Measurements from ENCODE around the gene PET100.

PET100 gene

DNA sequence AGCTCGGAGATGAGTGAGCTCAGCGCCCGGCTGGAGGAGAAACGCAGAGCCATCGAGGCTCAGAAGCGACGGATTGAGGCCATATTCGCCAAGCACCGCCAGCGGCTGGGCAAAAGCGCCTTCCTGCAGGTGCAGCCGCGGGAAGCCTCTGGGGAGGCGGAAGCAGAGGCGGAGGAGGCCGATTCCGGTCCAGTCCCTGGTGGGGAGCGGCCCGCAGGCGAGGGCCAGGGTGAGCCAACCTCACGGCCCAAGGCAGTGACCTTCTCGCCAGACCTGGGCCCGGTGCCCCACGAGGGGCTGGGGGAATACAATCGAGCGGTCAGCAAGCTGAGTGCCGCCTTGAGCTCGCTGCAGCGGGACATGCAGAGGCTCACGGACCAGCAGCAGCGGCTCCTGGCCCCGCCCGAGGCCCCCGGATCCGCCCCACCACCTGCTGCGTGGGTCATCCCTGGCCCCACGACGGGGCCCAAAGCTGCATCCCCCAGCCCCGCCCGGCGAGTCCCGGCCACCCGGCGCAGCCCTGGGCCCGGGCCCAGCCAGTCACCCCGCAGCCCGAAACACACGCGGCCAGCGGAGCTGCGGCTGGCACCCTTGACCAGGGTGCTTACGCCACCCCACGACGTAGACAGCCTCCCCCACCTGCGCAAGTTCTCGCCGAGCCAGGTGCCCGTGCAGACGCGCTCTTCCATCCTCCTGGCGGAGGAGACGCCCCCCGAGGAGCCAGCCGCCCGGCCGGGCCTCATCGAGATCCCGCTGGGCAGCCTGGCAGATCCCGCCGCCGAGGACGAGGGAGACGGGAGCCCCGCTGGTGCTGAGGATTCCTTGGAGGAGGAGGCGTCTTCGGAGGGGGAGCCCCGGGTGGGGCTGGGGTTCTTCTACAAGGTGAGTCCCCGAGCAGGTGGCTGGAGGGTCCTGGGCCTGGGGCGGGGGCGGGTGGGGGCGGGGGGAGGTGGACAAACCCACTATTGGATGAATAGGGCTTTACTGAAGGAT is 17.0 kb upstream of the PET100 start:
- no peak for DNase-seq

DNA sequence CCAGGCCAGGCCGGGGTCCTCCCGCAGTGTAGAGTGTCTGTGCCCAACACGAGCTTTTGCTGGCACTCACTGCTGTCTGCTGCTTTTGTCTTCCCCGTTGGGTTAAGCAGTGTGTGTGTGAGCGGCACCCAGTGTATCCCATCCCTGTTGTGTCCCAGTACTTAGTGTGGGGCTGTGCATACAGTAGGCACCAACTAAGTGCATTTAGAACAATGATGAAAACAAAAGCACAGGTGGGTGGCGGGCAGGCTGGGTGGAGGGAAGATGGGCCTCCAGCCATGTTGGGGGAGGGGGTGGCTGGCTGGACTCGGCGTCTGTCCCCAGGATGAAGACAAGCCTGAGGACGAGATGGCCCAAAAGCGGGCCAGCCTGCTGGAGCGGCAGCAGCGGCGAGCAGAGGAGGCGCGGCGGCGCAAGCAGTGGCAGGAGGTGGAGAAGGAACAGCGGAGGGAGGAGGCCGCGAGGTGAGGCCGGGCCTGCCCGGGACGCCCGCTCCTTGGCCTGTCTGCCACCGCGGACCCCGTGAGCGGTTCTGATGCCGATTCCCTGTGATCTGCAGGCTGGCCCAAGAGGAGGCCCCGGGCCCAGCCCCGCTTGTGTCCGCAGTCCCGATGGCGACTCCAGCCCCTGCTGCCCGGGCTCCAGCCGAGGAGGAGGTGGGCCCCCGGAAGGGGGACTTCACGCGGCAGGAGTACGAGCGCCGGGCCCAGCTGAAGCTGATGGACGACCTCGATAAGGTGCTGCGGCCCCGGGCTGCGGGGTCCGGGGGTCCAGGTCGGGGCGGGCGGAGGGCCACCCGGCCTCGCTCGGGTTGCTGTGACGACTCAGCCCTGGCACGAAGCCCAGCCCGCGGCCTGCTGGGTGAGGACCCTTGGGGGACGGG is 14.5 kb upstream of the PET100 start:
- no peak for DNase-seq

DNA sequence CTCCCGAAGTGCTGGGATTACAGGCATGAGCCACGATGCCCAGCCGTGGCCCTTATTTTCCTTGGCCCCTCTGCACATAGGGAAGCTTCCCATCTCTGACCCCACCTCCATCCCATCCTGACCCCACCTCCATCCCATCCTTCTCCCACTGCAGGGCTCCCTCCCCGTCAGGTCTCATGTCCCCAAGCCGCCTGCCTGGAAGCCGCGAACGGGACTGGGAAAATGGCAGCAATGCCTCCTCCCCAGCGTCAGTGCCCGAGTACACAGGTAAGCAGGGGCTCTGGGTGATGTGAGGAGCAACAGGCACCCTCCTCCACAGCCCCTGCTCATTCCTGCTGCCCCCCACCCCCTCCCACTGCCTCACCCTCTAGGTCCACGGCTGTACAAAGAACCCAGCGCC is 12.4 kb upstream of the PET100 start:
- no peak for DNase-seq

DNA sequence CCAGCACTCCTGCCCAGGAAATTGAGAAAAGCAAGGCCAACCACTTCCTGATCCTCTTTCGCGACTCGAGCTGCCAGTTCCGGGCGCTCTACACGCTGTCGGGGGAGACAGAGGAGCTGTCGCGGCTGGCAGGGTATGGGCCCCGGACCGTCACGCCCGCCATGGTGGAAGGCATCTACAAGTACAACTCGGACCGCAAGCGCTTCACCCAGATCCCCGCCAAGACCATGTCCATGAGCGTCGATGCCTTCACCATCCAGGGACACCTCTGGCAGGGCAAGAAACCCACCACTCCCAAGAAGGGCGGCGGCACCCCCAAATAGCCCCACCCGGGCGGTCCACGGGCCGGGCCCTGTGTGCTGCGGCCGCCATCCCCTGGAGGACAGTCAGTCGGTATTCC is 11.9 kb upstream of the PET100 start:
- DNase-seq = no peak

DNA sequence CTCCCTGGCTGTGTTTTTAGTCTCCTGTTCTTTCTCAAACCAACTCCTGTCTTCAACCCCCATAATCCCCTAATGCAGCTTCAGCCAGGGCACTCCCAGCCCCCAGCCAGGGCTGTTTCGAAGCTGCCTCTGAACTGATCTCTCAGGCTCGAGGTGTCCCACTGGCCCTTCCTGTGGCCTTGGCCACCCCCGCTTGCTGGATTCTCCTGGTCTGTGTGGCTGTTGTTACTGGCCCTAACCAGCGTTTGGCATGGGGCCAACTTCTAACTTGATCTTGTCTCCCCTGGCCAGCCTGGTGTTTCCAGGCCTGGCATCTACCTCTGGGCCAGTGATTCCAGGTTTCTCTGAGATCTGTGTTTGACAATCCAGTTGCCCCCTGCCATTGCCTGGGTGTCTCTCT is 11.2 kb upstream of the PET100 start:
- no peak for DNase-seq

DNA sequence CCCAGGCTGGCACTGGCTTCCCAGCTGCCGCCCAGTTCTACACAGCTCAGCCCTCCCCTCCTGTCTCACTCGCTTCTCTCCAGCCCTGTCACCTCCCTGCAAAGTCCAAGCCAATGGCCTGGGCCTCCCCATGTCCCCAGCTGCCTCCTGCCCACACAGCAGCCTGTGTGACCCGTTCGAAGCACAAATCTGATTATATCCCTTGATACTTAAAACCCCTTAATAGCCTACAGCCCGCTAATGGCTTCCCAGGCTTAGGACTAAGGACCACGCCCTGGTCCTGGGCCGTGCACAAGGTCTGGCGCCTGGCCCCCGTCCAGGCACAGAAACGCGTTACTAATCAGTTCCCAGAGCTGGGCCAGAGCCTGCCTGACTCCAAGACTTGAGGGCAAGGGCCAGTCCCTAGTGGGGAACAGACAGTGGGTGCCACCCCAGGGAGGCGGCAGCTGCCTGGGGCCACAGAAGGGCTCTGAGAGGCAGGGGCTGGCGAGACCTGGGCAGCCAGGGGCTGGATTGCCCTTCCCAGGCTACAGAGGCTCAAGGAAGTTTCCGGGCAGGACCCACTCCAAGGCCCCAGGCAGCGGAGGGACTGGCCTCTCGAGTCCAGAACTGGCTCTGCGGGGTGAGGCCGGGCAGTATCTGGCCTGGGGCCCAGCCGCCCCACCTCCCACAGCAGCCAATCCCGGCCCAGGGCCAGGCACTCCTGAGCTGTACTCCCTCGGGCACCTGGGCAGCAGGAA is 10.7 kb upstream of the PET100 start:
- no peak for DNase-seq

DNA sequence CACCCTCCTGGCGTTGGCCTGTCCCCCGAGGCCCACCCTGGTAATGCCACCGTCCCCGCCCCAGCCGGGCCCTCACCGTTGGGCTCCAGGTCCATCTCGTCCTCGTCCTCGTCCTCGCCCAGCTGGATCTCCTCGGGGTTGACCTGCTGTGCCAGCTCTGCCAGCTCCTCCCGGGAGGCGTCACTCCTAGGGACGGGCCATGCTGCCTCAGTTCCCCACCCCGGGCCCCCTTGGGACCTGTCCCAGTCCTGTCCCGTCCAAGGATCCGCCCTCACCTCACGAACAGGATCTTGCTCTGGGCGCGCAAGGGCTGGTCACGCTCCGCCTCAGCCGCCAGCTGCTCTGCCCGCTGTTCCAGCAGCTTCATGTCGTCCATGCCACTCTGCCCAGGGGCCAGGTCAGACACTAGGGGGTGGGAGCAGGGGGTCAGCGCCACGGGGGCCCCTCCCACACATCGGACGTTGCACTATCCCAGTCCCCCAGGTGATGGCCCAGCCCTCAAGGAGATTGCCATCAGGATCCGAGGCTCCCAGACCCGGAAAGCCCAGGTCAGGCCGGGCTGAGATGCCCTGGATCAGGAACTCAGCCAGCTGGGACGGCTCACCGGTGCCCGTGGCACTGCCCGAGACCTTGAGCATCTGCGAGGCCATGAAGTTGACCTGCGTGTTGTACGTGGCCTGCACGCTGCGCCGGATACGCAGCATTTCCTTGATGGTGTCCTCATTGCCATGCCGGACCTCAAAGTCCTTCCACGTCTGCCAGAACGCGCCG is 9.7 kb upstream of the PET100 start:
- DNase-seq = no peak

DNA sequence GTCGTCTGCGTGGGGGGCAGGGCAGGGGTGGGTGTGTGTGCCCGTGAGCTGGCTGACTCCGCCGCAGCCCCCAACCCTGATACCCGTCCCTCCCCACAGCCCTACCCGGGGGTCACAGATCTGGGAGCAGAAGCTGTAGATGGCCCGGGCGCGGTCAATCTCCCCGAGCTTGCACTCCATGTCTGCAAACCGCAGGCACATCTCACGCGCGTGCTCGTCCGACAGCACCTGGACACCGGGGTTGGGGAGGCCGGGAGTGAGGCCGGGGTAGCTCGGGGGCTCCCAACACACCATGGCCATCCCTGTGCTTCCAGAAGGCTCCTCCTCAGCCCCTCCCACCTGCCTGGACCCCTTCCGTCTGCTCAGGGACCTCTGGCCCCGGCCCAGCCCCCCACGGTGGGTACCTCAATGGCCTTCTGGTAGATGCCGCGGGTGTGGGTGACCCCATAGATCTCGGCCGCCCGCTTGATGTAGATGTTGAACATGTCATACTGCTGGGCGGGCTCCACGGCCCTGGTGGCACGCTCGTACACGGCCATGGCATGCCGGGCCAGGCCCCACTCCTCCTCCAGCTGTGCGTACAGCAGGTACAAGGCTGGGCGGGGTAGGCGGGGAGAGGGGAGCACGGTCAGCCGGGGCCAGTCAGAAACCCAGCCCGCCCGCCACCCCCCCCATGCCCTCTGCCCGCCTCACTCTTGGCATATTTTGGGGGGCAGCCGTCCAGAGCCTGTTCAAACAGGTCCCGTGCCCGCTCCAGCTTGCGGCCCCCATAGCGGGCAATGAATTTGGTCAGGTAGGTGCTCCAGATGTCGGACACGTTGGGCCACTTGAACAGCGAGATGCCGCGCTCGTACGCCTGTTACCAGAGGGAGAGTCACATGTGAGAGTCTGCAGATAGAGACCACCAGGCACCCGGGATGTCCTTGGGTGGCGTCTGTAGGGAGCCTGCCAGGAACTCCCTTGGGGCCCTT is 8.9 kb upstream of the PET100 start:
- DNase-seq = no peak

DNA sequence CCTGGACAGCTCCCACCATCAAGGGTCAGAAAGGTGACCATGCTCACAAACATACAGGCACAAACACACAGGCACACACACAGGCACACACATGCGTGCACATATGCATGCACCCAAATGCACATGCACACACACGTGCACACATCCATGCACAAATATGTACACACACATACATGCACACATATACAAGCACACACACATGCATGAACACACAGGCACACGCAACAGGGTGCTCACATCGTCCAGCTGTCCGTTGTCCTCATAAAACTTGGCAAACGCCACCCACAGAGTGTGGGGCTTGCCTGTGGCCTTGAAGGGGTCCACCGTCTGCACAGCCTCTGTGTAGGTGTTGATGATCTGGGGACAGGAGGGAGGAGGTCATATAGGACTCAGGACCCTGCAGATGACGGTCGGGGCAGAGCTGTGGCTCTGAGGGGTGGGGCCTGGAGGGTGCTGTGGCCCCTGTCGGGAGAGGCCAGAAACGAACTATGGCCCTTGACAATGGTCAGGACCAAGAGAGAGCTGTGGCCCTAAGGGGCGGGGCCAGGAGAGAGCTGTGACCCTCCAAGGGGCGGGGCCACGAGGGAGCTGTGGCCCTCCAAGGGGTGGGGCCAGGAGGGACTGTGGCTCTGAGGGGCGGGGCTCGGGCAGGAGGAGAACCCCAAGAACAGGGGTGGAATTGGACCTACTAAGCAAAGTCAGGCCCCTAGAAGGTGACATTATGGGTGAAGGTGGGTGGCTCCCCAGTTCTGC is 6.5 kb upstream of the PET100 start:
- DNase-seq = no peak

DNA sequence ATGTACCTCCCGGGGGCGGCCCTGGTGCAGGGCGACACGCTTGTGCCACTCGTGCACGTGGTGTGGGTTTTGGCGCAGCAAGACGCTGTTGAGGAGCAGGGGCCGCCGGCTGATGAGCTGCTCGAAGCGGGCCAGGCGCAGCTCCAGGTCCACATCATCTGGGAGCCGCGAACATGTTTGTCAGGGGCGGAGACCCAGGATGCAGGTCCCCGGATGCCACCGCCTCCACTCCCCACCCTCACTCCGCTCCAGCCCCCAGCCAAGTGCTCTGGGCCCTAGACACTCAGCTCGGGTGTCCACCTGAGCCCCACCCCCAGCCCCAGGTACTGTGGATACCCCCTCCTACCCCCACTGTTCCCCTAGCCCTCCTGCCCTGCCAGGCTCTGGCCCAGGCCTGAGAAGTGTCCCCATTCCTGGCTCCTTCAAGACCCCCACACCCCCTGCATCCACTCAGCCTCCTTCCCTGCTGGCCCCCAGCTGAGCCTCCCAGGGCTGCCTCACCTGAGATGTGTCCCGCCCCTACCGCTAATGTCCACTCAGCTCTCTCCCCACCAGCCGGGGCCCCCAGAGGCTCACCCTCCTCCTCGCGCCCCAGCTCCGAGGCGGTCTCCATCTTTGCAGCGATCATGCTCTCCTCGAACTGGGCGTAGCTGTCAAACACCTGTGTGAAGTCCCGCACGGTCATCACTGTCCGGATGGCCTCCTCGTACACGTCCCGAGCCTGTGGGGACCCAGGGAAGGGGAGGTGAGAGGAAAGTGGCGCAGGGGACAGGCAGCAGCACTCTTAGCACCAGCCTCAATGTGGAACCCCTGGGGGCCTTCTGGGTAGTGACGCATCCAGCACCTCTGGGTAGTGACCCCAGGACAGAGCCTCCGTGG is 5.6 kb upstream of the PET100 start:
- no peak for DNase-seq

DNA sequence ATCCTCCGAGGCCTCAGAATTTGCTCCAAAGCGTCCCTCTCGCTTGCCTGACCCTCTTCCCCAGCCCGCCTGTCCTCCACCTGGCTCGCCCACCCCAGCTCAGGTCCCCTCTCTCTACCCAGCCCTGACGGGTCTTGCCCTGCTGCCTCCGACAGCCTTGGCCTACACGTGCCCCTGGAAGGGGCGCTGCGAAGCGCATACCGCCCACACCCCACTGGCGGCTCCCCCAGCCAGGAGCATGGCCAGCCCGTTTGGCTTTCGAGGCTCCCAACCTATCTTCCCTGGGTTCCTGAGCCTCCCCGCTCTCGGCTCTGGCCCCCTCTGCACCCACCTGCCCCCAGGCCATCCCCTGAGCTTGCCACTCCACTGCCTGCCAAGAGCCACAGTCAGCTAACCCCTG is 4.8 kb upstream of the PET100 start:
- DNase-seq = no peak

DNA sequence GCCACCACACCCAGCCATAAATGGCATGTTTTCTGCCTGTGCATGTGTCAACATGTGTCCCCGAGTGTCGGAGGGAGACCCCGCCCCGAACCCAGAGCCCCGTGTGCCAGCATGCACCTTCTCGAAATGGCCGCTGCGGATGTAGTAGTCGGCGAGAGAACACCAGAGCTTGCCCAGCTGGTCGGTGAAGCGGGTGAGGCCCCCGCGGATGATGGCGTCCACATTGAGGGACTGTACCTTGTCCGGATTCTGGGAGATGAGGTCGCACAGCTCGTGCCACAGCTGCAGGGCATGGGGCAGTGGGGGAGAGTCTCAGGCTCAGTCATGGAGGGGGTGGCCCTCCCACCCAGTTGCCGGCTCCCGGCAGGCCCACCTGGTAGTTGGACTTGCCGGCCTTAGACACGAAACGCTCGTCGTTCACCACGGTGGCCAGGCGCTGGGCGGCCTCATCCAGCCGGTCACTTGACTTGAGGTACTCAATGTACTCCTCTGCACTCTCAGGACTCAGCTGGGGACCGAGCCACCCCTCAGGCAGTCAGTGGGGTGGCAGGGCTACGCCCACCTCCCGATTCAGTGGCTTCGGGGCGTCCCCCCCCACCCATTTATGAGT is 3.7 kb upstream of the PET100 start:
- no peak for DNase-seq

DNA sequence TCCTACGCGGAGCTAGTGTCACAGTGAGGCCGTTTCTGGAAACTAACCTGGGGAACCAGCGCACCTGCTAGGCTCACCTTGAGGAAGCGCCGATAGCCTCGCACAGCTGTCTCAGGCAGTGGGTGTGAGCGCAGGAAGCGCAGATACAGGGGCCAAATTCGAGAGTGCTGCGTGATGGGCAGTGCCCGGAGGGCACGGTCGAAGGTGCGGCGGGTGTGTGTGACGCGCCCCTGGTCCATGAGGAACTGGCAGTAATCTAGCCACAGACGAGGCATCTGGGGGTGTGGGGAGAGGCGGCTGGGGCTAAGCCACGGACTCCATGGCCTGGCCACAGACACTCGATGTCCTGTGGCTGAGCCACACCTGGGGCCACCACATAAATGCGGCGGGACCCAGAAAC is 2.4 kb upstream of the PET100 start:
- DNase-seq = no peak

DNA sequence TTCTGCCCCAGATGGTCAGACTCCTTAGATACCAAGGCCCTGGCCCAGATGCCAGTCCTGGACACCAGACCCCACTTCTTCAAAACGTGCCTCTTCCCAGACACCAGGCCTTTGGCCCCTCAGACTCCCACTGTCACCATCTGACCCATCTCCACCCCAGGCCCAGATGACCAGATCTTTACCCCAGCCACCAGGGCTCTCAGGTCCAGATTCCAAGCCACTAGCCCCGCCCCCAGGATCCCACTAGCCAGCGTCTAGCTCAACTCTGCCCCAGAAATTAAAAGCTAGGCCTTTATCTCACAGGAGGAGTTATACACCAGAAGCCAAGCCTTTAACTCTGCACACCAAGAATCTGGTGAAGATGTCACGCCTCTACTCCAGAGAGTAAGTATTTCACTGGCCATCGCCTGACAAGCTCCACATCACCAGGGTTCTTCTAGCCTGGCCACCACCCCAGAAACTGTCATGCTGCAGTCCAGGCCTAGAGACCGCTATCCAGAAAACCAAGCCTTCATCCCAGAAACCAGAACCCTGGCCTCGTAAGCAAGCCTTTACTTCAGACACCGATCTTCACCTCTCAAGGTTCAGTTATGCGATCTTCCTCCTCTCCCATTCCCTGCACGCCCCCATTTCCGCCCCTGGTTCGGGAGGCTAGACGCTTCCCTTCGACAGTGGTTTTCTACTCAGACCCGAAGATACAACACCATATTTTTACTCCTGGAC is 843 bp upstream of the PET100 start:
- DNase-seq = no peak

DNA sequence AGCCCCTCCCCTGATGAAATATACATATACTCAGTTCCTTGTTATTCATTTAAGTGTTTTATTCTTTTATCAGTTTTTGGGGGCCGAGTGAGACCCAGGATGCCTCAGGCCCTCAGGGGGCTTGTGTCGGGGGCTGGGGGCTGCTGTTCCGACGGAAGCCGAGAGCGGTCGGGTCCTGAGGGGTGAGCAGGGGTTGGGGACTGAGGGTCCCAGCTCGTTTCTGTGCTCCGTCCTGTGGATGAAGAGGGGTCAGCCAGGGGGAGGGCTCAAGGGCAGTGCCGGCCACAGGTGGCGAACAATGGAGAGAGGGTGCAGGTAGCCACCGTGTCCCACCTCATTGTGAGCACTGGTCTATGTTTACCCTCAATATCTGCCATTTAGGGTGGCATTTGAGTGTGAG is 2.0 kb downstream of the PET100 start:
- DNase-seq = no peak

DNA sequence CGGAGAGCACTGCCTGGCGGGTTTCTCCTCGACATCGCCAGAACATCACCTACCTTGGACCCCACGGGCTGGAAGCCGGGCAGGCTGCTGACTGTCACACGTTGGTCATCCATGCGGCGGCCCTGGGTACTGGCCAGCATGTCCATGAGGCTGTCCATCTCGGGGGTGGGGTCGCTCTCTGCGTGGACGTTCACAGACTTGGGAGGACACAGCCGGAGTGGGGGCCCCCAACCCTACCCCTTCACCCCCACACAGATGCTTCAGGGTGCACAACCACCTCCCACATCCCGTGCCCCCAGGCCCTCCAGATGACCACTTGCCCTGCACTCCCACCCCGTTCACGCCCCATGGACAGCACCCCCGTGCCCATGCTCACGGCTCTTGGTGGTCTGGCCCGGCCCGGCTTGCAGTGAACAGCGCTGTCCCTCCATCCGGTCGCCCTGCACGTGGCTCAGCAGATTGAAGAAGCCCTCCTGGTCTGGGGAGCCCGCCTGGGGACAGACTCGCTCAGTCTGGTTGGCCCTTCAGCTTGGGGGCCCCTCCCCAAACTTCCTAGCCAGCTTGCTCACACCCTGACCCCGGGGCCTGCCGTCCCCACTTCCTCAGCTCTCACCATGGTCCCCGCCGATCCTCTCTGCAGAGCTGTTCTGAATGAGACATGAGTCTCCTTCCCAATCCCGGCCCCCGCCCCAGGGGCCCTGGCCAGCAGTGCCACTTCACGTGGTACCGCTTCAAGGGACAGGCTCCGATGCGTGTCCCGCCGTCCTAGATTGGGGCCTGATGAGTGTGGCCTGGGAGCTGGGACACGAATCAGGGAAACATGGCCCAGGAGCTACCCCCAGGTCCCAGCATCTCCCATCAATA is 3.0 kb downstream of the PET100 start:
- no peak for DNase-seq

DNA sequence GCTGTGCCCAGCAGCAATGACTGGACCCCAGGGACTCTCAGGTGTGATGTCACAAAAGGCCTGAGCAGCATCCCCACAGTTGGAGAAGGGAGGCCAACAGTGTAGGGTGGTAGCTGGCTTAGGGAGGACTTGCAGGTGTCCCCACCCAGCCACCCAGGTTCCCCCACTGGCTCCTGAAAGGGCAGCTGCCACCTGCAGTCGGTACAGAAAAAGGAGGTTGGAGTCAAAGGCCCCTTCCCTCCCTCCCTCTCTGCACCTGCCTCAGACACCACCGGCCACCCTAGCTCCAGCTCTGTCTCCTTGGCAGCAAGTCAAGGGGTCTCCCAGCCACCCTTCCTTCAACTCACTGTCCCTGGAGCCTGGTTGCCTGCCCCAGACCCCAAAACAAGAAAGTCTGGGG is 4.1 kb downstream of the PET100 start, which contains the start of gene PCP2:
Gene PCP2 (minus strand): TSS at position 22 of the 400 bp plus-strand sequence. CDS start 262 bp downstream, outside the sequence.
- DNase-seq = no peak

All from fibroblast of upper back skin (primary cell).